HG03280 (cell line): ENCODE measurements around the gene C1QL2.

Experiments
- ATAC-seq: cut with Tn5 transposase; IDR thresholded peaks from one replicate; pipeline ENCODE4 v1.9.1; 2021; ENCODE audit warnings: mild to moderate bottlenecking, moderate library complexity; ENCODE audit not compliant: unreplicated experiment

Gene C1QL2

GRCh38 chr2:119179991-119180390, 21.4 kb upstream of the C1QL2 start:
- ATAC-seq: no peak

DNA sequence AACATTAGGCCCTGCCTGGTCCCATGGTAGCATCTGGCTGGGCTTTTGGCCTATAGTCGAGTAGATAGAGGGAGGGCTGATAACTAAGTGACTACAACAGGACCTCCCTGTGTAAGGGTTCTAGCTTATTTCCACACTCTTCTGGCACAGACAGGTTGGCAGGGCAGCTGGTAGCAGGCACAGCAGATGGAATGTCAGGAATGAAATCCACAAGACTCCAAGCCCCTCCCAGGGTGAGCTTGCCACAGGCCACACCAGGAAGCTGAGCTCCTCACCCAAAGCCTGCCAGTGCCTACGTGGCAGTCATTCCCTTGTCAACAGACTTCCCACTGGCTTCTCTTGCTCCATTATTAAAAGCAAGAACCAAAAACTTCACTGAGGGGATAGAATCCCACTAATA, 20.7 kb upstream of the C1QL2 start:
- ATAC-seq: no peak

GRCh38 chr2:119178776-119179175, 20.2 kb upstream of the C1QL2 start:
- ATAC-seq: no peak

GRCh38 chr2:119177838-119178190, 19.3 kb upstream of the C1QL2 start:
- ATAC-seq: no peak

- no peak for ATAC-seq
Observed at GRCh38 chr2:119177171-119177837, 18.8 kb upstream of the C1QL2 start.

DNA sequence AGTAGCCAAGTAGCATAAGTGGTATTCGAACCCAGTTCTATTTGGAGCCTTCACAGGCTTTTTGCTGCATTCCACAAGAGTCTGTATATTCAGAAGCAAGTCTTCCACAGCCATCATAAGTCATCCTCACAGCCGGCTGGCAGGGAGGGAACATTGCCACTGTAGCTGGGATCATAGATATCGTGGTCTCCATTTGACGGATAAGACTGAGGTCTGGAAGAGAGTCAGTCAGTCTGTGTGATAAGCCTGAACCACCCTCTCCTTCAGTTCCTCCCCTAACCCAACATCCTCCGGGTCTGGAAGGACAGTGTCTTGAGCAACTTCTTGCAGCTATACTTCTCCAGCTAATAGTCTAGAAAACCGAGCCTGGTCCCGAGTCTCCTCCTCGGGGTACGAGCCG, 17.0 kb upstream of the C1QL2 start:
- ATAC-seq: no peak

DNA sequence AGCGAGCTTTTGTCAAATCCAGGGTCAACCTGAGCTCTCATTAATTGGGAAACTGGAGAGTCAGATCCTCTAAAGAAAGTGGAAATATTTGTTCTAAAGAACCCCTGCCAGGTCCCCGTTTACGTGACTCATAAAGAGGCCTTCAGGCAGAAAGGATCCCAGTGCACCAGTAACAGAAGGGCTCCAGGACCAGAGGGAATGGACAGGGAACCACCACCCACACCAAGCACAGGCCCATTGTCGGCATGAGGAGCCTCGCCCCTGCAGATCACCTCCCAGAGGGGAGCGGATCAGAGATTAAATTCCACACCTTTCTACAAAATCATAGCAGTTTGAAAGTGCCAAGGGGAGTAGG, 16.4 kb upstream of the C1QL2 start:
- ATAC-seq: no peak

GRCh38 chr2:119174216-119174992, 15.9 kb upstream of the C1QL2 start:
- no peak for ATAC-seq

GRCh38 chr2:119173556-119174060, 15.1 kb upstream of the C1QL2 start:
- no peak for ATAC-seq

DNA sequence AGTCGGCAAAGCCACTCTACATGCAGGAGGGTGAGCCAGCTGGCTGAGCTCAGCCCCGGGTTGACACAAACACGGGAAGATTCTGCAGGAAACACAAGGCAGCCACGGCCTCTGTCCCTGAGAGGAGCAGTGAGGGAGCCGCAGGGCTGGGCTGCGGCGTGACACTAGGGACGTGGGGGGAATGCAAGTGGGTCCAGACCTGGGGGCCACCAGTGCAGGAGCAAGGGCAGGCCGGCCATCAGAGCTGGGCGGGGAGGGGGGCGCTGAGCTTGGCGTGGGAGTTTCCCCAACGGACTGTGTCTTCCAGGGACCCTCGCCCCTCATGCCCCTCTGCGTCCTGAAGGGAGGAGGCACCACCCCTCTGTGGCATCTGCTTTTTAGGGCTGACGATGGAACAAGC, 12.0 kb upstream of the C1QL2 start:
- no peak for ATAC-seq

DNA sequence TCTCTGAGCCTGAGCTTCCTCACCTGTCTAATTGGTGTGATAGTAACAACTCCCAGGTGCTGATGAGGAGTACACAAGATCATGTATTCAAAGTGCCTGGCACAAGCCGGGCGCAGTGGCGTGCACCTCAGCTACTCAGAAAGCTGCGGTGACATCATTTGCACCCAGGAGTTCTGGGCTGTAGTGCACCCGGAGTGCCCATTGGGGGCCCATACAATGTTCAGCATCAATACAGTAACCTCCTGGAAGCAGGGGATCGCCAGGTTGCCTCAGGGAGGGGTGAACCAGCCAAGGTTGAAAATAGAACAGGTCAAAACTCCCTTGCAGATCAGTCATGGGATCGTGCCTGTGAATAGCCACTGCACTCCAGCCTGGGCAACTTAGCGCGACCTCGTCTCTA, 11.2 kb upstream of the C1QL2 start:
- ATAC-seq: no peak

GRCh38 chr2:119160361-119160990, 1.9 kb upstream of the C1QL2 start:
- no peak for ATAC-seq

DNA sequence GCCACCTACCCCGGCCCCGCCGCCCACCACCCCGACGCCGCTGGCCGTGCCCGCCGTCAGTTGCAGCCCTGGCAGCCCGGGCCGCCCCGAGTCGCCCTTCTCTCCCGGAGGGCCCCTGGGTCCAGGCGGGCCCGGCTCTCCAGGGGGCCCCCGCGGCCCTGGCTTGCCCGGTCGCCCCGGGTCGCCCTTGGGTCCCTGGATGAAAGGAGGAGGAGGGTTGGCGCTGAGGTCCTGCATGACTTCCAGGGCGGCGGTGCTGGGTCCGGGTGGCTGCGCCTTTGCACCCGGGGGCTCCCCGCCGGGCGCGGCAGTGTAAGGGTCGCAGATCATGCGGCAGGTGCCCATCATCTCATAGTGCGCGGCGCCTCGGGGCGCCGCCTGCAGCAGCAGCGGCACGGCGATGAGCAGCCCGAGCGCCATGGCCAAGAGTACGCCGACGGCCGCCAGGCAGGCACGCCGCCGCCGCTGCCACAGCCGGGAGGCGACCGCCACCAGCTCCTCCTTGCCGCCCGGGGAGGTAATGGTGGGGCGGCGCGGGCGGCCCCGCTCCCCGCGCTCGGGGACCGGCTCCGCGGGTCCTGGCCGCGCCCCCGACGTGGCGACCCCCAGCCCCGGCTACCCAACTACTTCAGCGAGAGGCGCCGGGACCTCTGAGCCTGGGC, 570 bp downstream of the C1QL2 start:
- ATAC-seq: no peak

DNA sequence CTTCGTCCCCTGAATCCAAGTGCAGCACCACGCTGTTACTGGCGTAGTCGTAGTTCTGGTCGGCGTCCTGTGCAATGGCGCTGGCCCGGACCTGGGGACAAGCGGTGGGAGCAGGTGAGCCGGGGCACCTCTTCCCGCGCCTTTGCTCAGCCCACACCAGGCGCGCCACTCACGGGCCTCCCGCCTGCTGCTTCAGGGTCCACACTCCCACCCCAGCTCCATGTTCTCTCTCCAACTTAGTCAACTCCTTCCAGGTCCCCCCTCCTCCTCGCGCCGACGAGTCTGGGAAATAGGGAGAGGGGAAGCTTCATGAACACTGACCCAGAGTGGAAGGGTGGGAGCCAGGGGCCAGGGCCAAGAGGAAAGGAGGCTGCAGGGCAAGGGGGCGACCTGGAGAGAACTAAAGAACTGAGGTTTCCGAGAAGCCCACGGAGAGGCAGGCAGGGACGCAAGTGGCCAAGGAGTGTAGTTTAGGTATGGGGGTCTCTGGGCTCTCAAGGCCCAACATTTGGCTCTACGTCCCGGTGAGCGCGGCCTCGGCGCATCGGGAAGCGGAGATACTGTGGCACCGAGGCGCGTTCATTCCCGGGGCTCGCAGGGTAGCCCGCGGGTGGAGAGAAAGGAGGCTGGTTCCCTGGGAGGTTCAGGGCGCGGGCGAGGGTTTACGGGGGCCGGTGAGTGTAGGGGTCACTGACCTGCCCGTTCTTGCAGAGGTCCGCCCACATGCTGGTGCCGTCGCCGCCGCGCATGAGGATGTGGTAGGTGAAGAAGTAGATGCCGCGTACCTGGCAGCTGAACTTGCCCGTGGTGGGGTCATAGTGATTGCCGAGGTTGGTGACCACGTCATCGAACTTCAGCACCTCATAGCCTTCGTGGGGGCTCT, 1.4 kb downstream of the C1QL2 start:
- ATAC-seq: no peak

GRCh38 chr2:119156105-119156890, 2.3 kb downstream of the C1QL2 start:
- no peak for ATAC-seq

- no peak for ATAC-seq
Observed at GRCh38 chr2:119155633-119156032, 2.9 kb downstream of the C1QL2 start.

DNA sequence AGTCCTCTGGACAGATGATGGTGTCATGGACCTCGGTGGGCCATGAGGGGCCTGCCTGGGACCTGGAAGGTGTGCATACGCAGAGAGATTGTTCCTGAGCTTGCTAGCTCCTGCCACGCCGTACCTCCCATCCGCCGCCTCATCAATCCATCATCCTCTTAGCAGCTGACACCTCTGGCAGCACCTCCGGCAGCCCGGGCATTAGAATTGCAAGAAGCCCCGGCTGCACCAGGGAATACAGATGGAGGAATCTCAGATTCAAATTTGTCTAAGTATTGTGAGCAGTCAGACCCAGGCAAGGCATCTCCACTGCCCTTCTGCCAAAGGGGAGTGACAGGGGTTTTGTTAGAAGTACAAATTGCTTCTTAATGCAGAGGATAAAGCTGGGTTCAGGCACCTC, 4.5 kb downstream of the C1QL2 start:
- ATAC-seq: no peak

GRCh38 chr2:119149611-119150010, 8.9 kb downstream of the C1QL2 start:
- no peak for ATAC-seq

- ATAC-seq: no peak
Observed at GRCh38 chr2:119147776-119148715, 10.5 kb downstream of the C1QL2 start.
